Adrenal gland (tissue), 12 donors: ENCODE results near the gene IFNL3. TPM values are rescaled to one million over a fixed set of nuclear protein-coding genes. Genes with fewer than 3 reads are reported as not detected.
"Not testable (repeated sequence)": the region's sequence is repeated elsewhere in the genome, so short reads cannot be mapped to it uniquely, and the experiment has no call there.

ENCODE experiments used
- DNase-seq, 7 donors: peaks; one replicate each; pipeline ENCODE4 v3.0.0-alpha.2; 2019 to 2020
- H3K27ac ChIP-seq, 5 donors: fragments of 200-600 bp; sonication (generic) in 4 of 5; 1 replicate in 3 of 5; 2 replicates in 2 of 5; pipeline versions ENCODE4 v1.5.1 to v1.8.0; 2016 to 2020; ENCODE audit warnings: mild to moderate bottlenecking in 1 of 5
- H3K27me3 ChIP-seq: fragments of 200-600 bp; 2 replicates; pipeline ENCODE4 v1.8.0; 2021
- H3K36me3 ChIP-seq, 2 donors: fragments of 200-600 bp; replicated peaks in 1 of 2; 1 replicate in 1 of 2; 2 replicates in 1 of 2; pipeline versions ENCODE4 v1.5.1 to v1.8.0; 2018 to 2022
- H3K4me1 ChIP-seq, 2 donors: fragments of 200-600 bp; replicated peaks in 1 of 2; 1 replicate in 1 of 2; 2 replicates in 1 of 2; pipeline versions ENCODE4 v1.5.1 to v1.8.0; 2018 to 2021
- H3K4me3 ChIP-seq, 4 donors: fragments of 200-600 bp; sonication (generic) in 3 of 4; one replicate each; pipeline ENCODE4 v1.5.1; 2016 to 2018
- H3K9me3 ChIP-seq, 3 donors: fragments of 200-600 bp; sonication (generic) in 1 of 3; replicated peaks in 1 of 3; 1 replicate in 2 of 3; 2 replicates in 1 of 3; pipeline versions ENCODE4 v1.5.1 to v1.8.0; 2016 to 2021
- CTCF ChIP-seq, 6 experiments: fragments of 450-650 bp in 4 of 6; fragments of 200-600 bp in 2 of 6; sonication (generic) in 1 of 6; IDR thresholded peaks; 1 replicate in 5 of 6; 2 replicates in 1 of 6; pipeline versions ENCODE4 v1.5.1 to v1.8.0; 2016 to 2021; ENCODE audit warnings: antibody characterized with exemption in 6 of 6, mild to moderate bottlenecking in 2 of 6, moderate library complexity in 1 of 6
- POLR2A ChIP-seq, 2 donors: fragments of 450-650 bp; IDR thresholded peaks; one replicate each; pipeline ENCODE4 v1.6.1; 2017; ENCODE audit warnings: antibody characterized with exemption in 2 of 2, mild to moderate bottlenecking in 2 of 2, moderate library complexity in 1 of 2
- WGBS, 4 donors: extraction: QIAGEN DNeasy Blood & Tissue Kit in 2 of 4; methylation state at CpG; one replicate each; pipeline versions ENCODE4 v1.1.5 to v1.1.7; 2013 to 2017; 5-methylcytosine and 5-hydroxymethylcytosine counted together
- intact Hi-C, 2 donors: fragments of 100-400 bp; cut with DNase I; formaldehyde crosslinking; loops; one replicate each; pipeline versions ENCODE4 v1.14.1 to v1.15.0; 2022 to 2023
- polyA plus RNA-seq, 3 donors: library from polyadenylated mRNA; stranded (reverse); fragments of 200-250 nt in 2 of 3; fragments of 350-450 nt in 1 of 3; fragmentation: Illumina TruSeq in 1 of 3; extraction: RNeasy Lipid Tissue Mini Kit (QIAGEN cat#74804) in 1 of 3; gene quantifications; one replicate each; pipeline ENCODE4 v1.2.3, GENCODE V29; 2013 to 2014
- total RNA-seq, 9 donors: library from RNA; depleted of rRNA in 4 of 9; stranded (reverse); fragments of >200 nt in 4 of 9; fragments of 120-200 nt in 1 of 9; fragmentation: NEBNext Ultra II Directional in 1 of 9; extraction: Animal tissue kit (Norgen Biotek cat#: 25700) in 1 of 9; gene quantifications; one replicate each; pipeline versions ENCODE4 v1.1.0 to v1.2.4, GENCODE V29; 2013 to 2023
- donor health status: healthy with polysubstance abuse.
- donor health status: Bipolar disorder and iron deficiency.
- donor health status: DM: yes; HTN: yes; CAD: no.
- donor health status: DM: no; HTN: no; CAD: no.
- donor health status: DM: no; HTN: no; CAD: no.
- donor health status: DM: yes; HTN: yes; CAD: no.

IFNL3 gene
- total and polyA plus RNA-seq, 12 donors, result not detected

- H3K4me1 ChIP-seq, result no peaks in the 10 kb centered on the region
- no peak for TF ChIP-seq CTCF (IDR thresholded peaks at IDR 0.05)
- TF ChIP-seq POLR2A (IDR thresholded peaks at IDR 0.05), result no peak
- H3K27ac ChIP-seq, result no peak within 1 kb of the TSS
- no peaks in the 10 kb centered on the region for H3K9me3 ChIP-seq
- 70 to 74% (median 72%) methylated on average over 13 of the region's 13 CpGs for WGBS, 4 donors
- H3K4me3 ChIP-seq, result no peak within 1 kb of the TSS
- DNase-seq, result no peak
- intact Hi-C loops, result no loop called here
- peaks cover 28% of the 10 kb centered on the region for H3K27me3 ChIP-seq
- H3K36me3 ChIP-seq, result no peaks in the 10 kb centered on the region
Measured at GRCh38 chr19:39248806-39249205, 4.0 kb upstream of the IFNL3 start, which contains the start of gene IFNL4. IFNL4 (minus strand) TSS chr19:39248856.

DNA sequence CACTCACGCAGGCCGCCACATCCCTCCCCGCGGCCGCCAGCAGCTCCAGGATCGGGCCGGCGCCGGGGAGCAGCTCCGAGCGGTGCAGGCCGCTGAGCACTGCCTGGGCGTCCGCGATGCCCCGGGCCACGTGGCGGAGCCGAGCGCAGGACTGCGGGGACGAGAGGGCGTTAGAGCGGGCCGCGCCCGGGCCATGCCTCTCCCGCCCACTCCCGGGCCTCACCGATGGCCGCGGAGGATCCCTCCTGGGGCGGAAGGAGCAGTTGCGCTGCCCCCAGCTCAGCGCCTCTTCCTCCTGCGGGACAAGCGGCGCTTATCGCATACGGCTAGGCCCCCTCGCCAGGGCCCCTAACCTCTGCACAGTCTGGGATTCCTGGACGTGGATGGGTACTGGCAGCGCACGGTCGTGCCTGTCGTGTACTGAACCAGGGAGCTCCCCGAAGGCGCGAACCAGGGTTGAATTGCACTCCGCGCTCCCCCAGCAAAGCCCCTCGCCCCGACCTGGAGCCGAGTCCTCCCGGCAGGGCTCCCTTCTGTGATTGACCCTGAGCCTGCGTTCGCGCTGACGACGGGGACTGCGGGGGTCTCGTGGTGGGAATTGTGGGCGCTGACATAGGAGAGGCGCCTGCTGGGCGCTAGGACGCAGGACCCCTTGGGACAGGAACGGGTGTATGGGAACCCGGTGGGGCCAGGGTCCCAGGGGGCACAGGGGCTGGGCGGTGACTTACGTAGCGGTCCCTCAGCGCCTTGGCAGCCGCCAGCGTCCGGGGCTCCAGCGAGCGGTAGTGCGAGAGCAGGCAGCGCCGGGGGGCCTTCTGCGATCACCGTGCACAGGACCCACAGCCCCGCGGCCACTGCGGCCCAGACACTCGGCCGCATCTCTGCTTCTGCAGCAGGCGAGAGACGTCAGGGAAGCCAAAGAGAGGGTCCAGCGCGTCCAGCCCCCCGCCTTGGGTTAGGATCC is 3.2 kb upstream of the IFNL3 start:
- no peaks in the 10 kb centered on the region for H3K36me3 ChIP-seq
- DNase-seq, result no peak
- H3K9me3 ChIP-seq, result no peaks in the 10 kb centered on the region
- H3K4me1 ChIP-seq, result no peaks in the 10 kb centered on the region
- 0 to 54% (median 27%) methylated on average over 8 to 92 of the region's 92 CpGs for WGBS, 4 donors
- H3K27ac ChIP-seq, result no peak overlapping the region
- H3K4me3 ChIP-seq, result no peak overlapping the region
- peaks cover 28% of the 10 kb centered on the region for H3K27me3 ChIP-seq
- TF ChIP-seq CTCF (IDR thresholded peaks at IDR 0.05), result no peak
- TF ChIP-seq POLR2A (IDR thresholded peaks at IDR 0.05), result no peak
- intact Hi-C loops, result no loop called here

- peak in 4 of 7 donors; percentile 8 to 60 (median 22) for DNase-seq
- no peak overlapping the region for H3K4me3 ChIP-seq
- 37 to 47% (median 41%) methylated on average over 14 to 42 of the region's 42 CpGs for WGBS, 4 donors
- no peak overlapping the region for H3K27ac ChIP-seq
- intact Hi-C loops, result no loop called here
- no peak for TF ChIP-seq POLR2A (IDR thresholded peaks at IDR 0.05)
- no peak for TF ChIP-seq CTCF (IDR thresholded peaks at IDR 0.05)
- H3K27me3 ChIP-seq, result peaks cover 28% of the 10 kb centered on the region
- no peaks in the 10 kb centered on the region for H3K36me3 ChIP-seq
- H3K4me1 ChIP-seq, result no peaks in the 10 kb centered on the region
- H3K9me3 ChIP-seq, result no peaks in the 10 kb centered on the region
Measured at GRCh38 chr19:39246951-39247669, 2.3 kb upstream of the IFNL3 start.

DNA sequence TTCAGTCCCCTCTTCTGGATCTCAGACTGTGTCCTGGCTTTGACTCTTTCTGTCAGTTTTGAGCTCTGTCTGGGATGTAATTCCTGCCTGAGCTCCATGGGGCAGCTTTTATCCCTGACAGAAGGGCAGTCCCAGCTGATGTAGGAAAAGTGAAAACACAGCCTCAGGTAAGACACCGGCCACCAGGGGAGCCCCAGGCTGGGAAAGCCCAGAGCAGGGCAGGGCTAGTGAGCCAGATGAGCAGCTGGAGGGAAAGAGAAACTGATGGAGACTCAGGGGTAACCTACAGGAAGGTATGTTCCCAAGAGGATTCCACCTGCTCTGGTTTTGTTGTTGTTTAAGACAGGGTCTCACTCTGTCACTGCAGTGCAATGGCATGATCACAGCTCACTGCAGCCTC is 360 bp upstream of the IFNL3 start:
- H3K27ac ChIP-seq, H3K4me1 ChIP-seq, intact Hi-C loops, H3K36me3 ChIP-seq, H3K4me3 ChIP-seq, DNase-seq, H3K9me3 ChIP-seq: not testable (repeated sequence)
- WGBS, 4 donors, result no CpG with 5 or more reads among the region's 1 CpG
- H3K27me3 ChIP-seq, result peaks cover 23% of the 10 kb centered on the region

- H3K27me3 ChIP-seq, result peaks cover 19% of the 10 kb centered on the region
- H3K36me3 ChIP-seq, intact Hi-C loops, DNase-seq, H3K4me3 ChIP-seq, H3K4me1 ChIP-seq, H3K9me3 ChIP-seq, H3K27ac ChIP-seq: not testable (repeated sequence)
- whole genome bisulfite sequencing, 4 donors, result 73 to 81% (median 80%) methylated on average over 5 to 13 of the region's 13 CpGs; no CpG with 5 or more reads in 1 of the 4 donors
Measured at GRCh38 chr19:39243741-39244140, 1.1 kb downstream of the IFNL3 start.
